Heart right ventricle (tissue), 16 donors: ENCODE results near the gene SERBP1. TPM values are rescaled to one million over a fixed set of nuclear protein-coding genes. Genes with fewer than 3 reads are reported as not detected.

Experiments
- ATAC-seq, 8 donors: fragments of 200-7000 bp; cut with Tn5 transposase; one replicate each; pipeline ENCODE4 v1.9.1; 2020; ENCODE audit warnings: mild to moderate bottlenecking in 8 of 8, moderate library complexity in 8 of 8, moderate number of reproducible peaks in 1 of 8
- DNase-seq, 2 donors: peaks; one replicate each; pipeline ENCODE4 v3.0.0-alpha.2; 2020
- H3K27ac ChIP-seq, 10 donors: fragments of 200-600 bp; sonication (generic) in 2 of 10; one replicate each; pipeline versions ENCODE4 v1.5.0 to v1.8.0; 2020 to 2022; ENCODE audit warnings: mild to moderate bottlenecking in 3 of 10
- H3K27me3 ChIP-seq, 7 donors: fragments of 200-600 bp; one replicate each; pipeline ENCODE4 v1.8.0; 2021 to 2022; ENCODE audit warnings: mild to moderate bottlenecking in 2 of 7
- H3K36me3 ChIP-seq, 9 donors: fragments of 200-600 bp; sonication (generic) in 1 of 9; one replicate each; pipeline versions ENCODE4 v1.5.0 to v1.8.0; 2020 to 2022; ENCODE audit warnings: mild to moderate bottlenecking in 2 of 9
- H3K4me1 ChIP-seq, 9 donors: fragments of 200-600 bp; sonication (generic) in 1 of 9; one replicate each; pipeline versions ENCODE4 v1.5.0 to v1.8.0; 2020 to 2022; ENCODE audit warnings: mild to moderate bottlenecking in 4 of 9
- H3K4me3 ChIP-seq, 10 donors: fragments of 200-600 bp; sonication (generic) in 2 of 10; one replicate each; pipeline versions ENCODE4 v1.5.0 to v1.8.0; 2020 to 2022; ENCODE audit warnings: mild to moderate bottlenecking in 7 of 10, moderate library complexity in 2 of 10
- H3K9me3 ChIP-seq, 11 donors: fragments of 200-600 bp in 10 of 11; sonication (generic) in 2 of 11; one replicate each; pipeline versions ENCODE4 v1.5.0 to v1.8.0; 2013 to 2022; ENCODE audit warnings: mild to moderate bottlenecking in 2 of 11, control low read depth in 1 of 11, moderate library complexity in 1 of 11
- CTCF ChIP-seq, 9 donors: fragments of 200-600 bp; sonication (generic) in 2 of 9; IDR thresholded peaks; one replicate each; pipeline versions ENCODE4 v1.5.0 to v1.8.0; 2021 to 2022; ENCODE audit warnings: antibody characterized with exemption in 9 of 9, mild to moderate bottlenecking in 5 of 9, moderate library complexity in 1 of 9
- WGBS, 2 donors: extraction: QIAGEN DNeasy Blood & Tissue Kit; methylation state at CpG; one replicate each; pipeline ENCODE4 v1.1.7; 2013; ENCODE audit warnings: inconsistent platforms in 1 of 2; 5-methylcytosine and 5-hydroxymethylcytosine counted together
- intact Hi-C, 10 donors: fragments of 100-400 bp; cut with DNase I; formaldehyde crosslinking; loops; one replicate each; pipeline versions ENCODE4 v1.11.1 to v1.14.2; 2022
- polyA plus RNA-seq, 2 donors: library from polyadenylated mRNA; stranded (reverse); fragments of 200-250 nt; gene quantifications; one replicate each; pipeline ENCODE4 v1.2.3, GENCODE V29; 2013
- total RNA-seq, 10 donors: library from RNA; stranded (reverse); fragmentation: NEBNext Ultra II Directional in 3 of 10; extraction: Animal tissue kit (Norgen Biotek cat#: 25700) in 3 of 10; gene quantifications; one replicate each; pipeline versions ENCODE4 v1.2.1 to v1.2.4, GENCODE V29; 2021 to 2023
- donor health status: Arrhythmogenic right ventricular cardiomyopathy.
- donor health status: ischemic (EF 13 %, LVEDD 7.1; RV severe dilation, severe dysfunction).
- donor health status: healthy with polysubstance abuse.
- donor health status: DM: no; HTN: yes; CAD: no.
- donor health status: DM: no; HTN: no; CAD: no.
- donor health status: ischemic (EF 25% LVEDD 6.9; RV normal size, moderate dysfunction).
- donor health status: ischemic (EF 25% LVEDD 5.7; RV mildly dilated, moderate dysfunction).
- donor health status: healthy.
- donor health status: DM: yes; HTN: yes; CAD: no.
- donor health status: Ischemic cardiomyopathy.
- donor health status: ischemic (EF 35%, LVEDD 5.7; RV mildly dilated, moderate dysfunction).
- donor health status: nonischemic (EF 11% LVEDD 7.7; RV severe dilation, severe dysfunction).
- donor health status: DM: yes; HTN: yes; CAD: no.
- donor health status: PGD.
- donor health status: ischemic (EF 29% LVEDD 5.4; RV normal size, mild dysfunction).
- donor health status: nonischemic (EF 23%, LVEDD 6.1; RV moderate dilation, normal function).

Gene SERBP1
- total and polyA plus RNA-seq, 12 donors: 58.3 to 153 (median 136) TPM

- H3K4me1 ChIP-seq: peaks cover 0 to 66% (median 38%) of the 10 kb centered on the region in 9 donors
- H3K9me3 ChIP-seq: no peaks in the 10 kb centered on the region
- H3K27ac ChIP-seq: peak overlapping the region in 9 of 10 donors; percentile 83 to 94 (median 92)
- WGBS, 2 donors: 0 to 1% methylated on average over 25 of the region's 25 CpGs
- no peaks in the 10 kb centered on the region for H3K27me3 ChIP-seq
- TF ChIP-seq CTCF (IDR thresholded peaks at IDR 0.05): no peak
- peaks cover 0 to 23% (median 18%) of the 10 kb centered on the region in 9 donors for H3K36me3 ChIP-seq
- peak overlapping the region; percentile 67 to 88 (median 85) for H3K4me3 ChIP-seq
- DNase-seq: peak in 1 of 2 donors; percentile 11
- intact Hi-C loops: no loop called here
- no peak for ATAC-seq
These were observed 1.1 kb downstream of the SERBP1 start for GRCh38 chr1:67429011-67429527.

- H3K27ac ChIP-seq: peak overlapping the region in 3 of 10 donors; percentile 0 to 13 (median 0)
- TF ChIP-seq CTCF (IDR thresholded peaks at IDR 0.05): no peak
- intact Hi-C loops: loop anchor here in 1 of 10 donors (2.0 kb wide), 1 partner anchor 61 kb away; no protein-coding TSS in a partner anchor
- H3K4me3 ChIP-seq: peak overlapping the region in 9 of 10 donors; percentile 67 to 88 (median 85)
- no peaks in the 10 kb centered on the region for H3K9me3 ChIP-seq
- no peak for DNase-seq
- H3K27me3 ChIP-seq: no peaks in the 10 kb centered on the region
- 3 to 5% methylated on average over 3 of the region's 3 CpGs for WGBS, 2 donors
- peaks cover 0 to 55% (median 30%) of the 10 kb centered on the region in 9 donors for H3K4me1 ChIP-seq
- H3K36me3 ChIP-seq: peaks cover 0 to 34% (median 29%) of the 10 kb centered on the region in 9 donors
- no peak for ATAC-seq
These were observed 2.3 kb downstream of the SERBP1 start for GRCh38 chr1:67427947-67428346.

- peak overlapping the region in 1 of 10 donors; percentile 13 for H3K27ac ChIP-seq
- ATAC-seq (no peak), DNase-seq (no peak)
- peak overlapping the region in 9 of 10 donors; percentile 67 to 88 (median 85) for H3K4me3 ChIP-seq
- peaks cover 0 to 52% (median 30%) of the 10 kb centered on the region in 9 donors for H3K4me1 ChIP-seq
- 6 to 13% methylated on average over 2 of the region's 2 CpGs for WGBS, 2 donors
- no peak for TF ChIP-seq CTCF (IDR thresholded peaks at IDR 0.05)
- intact Hi-C loops: loop anchor here in 1 of 10 donors (2.0 kb wide), 1 partner anchor 61 kb away; no protein-coding TSS in a partner anchor
- no peaks in the 10 kb centered on the region for H3K9me3 ChIP-seq
- peaks cover 0 to 39% (median 29%) of the 10 kb centered on the region in 9 donors for H3K36me3 ChIP-seq
- no peaks in the 10 kb centered on the region for H3K27me3 ChIP-seq
These were observed 2.7 kb downstream of the SERBP1 start for GRCh38 chr1:67427465-67427864.

GRCh38 chr1:67420835-67421492 is 9.2 kb downstream of the SERBP1 start:
- TF ChIP-seq CTCF (IDR thresholded peaks at IDR 0.05): no peak
- H3K27ac ChIP-seq: peak overlapping the region in 4 of 10 donors; percentile 33 to 60 (median 46)
- DNase-seq (no peak), ATAC-seq (peak in 4 of 8 donors; percentile 47 to 83 (median 60))
- H3K9me3 ChIP-seq: no peaks in the 10 kb centered on the region
- no peaks in the 10 kb centered on the region for H3K27me3 ChIP-seq
- intact Hi-C loops: no loop called here
- H3K4me3 ChIP-seq: no peak overlapping the region
- peaks cover 0 to 100% (median 65%) of the 10 kb centered on the region in 9 donors for H3K36me3 ChIP-seq
- peaks cover 0 to 50% (median 28%) of the 10 kb centered on the region in 9 donors for H3K4me1 ChIP-seq
